ENCODE data around the gene ROMO1.
"Not testable (repeated sequence)": the region's sequence is repeated elsewhere in the genome, so short reads cannot be mapped to it uniquely, and the experiment has no call there.

Gene ROMO1

DNA sequence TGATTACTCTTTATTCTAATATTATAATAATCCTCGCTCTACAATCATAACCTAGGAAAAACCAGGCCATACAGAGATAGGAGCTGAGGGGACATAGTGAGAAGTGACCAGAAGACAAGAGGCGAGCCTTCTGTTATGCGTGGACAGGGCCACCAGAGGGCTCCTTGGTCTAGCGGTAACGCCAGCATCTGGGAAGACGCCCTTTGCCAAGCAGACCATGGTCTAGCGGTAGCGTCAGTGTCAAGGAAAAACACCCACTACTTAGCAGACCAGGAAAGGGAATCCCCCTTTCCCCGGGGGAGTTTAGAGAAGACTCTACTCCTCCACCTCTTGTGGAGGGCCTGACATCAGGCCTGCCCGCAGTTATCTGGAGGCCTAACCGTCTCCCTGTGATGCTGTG is 12.3 kb upstream of the ROMO1 start:
- H3K79me2 ChIP-seq (ENCODE audit: control insufficient read depth, insufficient read depth, low read length); H4K5ac ChIP-seq (ENCODE audit: low read length); H4K8ac ChIP-seq (ENCODE audit: low read depth, low read length); H3K27ac ChIP-seq (ENCODE audit: low read depth, low read length); H3K79me1 ChIP-seq (ENCODE audit: low read length); H2BK5ac ChIP-seq (ENCODE audit: low read length); H3K4me3 ChIP-seq (ENCODE audit: low read length); H3K4ac ChIP-seq (ENCODE audit: low read depth, low read length); H3K4me2 ChIP-seq (ENCODE audit: low read length); H3K27me3 ChIP-seq (ENCODE audit: insufficient read depth, low read length, poor library complexity); H3K56ac ChIP-seq (ENCODE audit: low read length); H2AK5ac ChIP-seq (ENCODE audit: low read length); H2BK120ac ChIP-seq (ENCODE audit: low read depth, low read length); H3K36me3 ChIP-seq (ENCODE audit: control insufficient read depth, insufficient read depth, low read length); H3K4me1 ChIP-seq (ENCODE audit: control insufficient read depth, low read depth, low read length); H3K18ac ChIP-seq (ENCODE audit: low read length); H3K23ac ChIP-seq (ENCODE audit: low read length); H3K9ac ChIP-seq (ENCODE audit: low read length); H2BK15ac ChIP-seq (replicated peaks; ENCODE audit: low read depth): not testable (repeated sequence)
- DNase-seq, result peak; percentile 49
- no CpG with 5 or more reads among the region's 11 CpGs for WGBS (ENCODE audit: extremely low coverage, insufficient coverage, low lambda C conversion rate)

- WGBS (ENCODE audit: extremely low coverage, insufficient coverage, low lambda C conversion rate), result no CpG with 5 or more reads among the region's 4 CpGs
- no peak overlapping the region for H3K9ac ChIP-seq (ENCODE audit: low read length)
- no peak for DNase-seq
Measured at GRCh38 chr20:35690265-35690664, 8.9 kb upstream of the ROMO1 start.

GRCh38 chr20:35695245-35695749 is 3.9 kb upstream of the ROMO1 start:
- H3K4me3 ChIP-seq (ENCODE audit: low read length), result no peak overlapping the region
- H4K5ac ChIP-seq (ENCODE audit: low read length), result no peak overlapping the region
- H3K23ac ChIP-seq (ENCODE audit: low read length), result no peak overlapping the region
- no peak overlapping the region for H3K56ac ChIP-seq (ENCODE audit: low read length)
- no peak overlapping the region for H3K18ac ChIP-seq (ENCODE audit: low read length)
- peaks cover 2% of the 10 kb centered on the region for H3K79me1 ChIP-seq (ENCODE audit: low read length)
- H4K8ac ChIP-seq (ENCODE audit: low read depth, low read length), result no peak overlapping the region
- H3K4me2 ChIP-seq (ENCODE audit: low read length), result no peak overlapping the region
- no peak overlapping the region for H3K9ac ChIP-seq (ENCODE audit: low read length)
- no peak overlapping the region for H3K4ac ChIP-seq (ENCODE audit: low read depth, low read length)
- H3K27me3 ChIP-seq (ENCODE audit: insufficient read depth, low read length, poor library complexity), result no peaks in the 10 kb centered on the region
- H2BK15ac ChIP-seq (replicated peaks; ENCODE audit: low read depth), result no peak overlapping the region
- no peak overlapping the region for H3K27ac ChIP-seq (ENCODE audit: low read depth, low read length)
- no peak overlapping the region for H2BK120ac ChIP-seq (ENCODE audit: low read depth, low read length)
- no peaks in the 10 kb centered on the region for H3K4me1 ChIP-seq (ENCODE audit: control insufficient read depth, low read depth, low read length)
- peaks cover 1% of the 10 kb centered on the region for H3K79me2 ChIP-seq (ENCODE audit: control insufficient read depth, insufficient read depth, low read length)
- no CpG with 5 or more reads among the region's 2 CpGs for WGBS (ENCODE audit: extremely low coverage, insufficient coverage, low lambda C conversion rate)
- no peaks in the 10 kb centered on the region for H3K36me3 ChIP-seq (ENCODE audit: control insufficient read depth, insufficient read depth, low read length)
- no peak overlapping the region for H2AK5ac ChIP-seq (ENCODE audit: low read length)
- no peak overlapping the region for H2BK5ac ChIP-seq (ENCODE audit: low read length)
- no peak for DNase-seq

More at GRCh38 chr20:35690265-35690664, 8.9 kb upstream of the ROMO1 start:
- H3K79me2 ChIP-seq (ENCODE audit: control insufficient read depth, insufficient read depth, low read length), result no peaks in the 10 kb centered on the region
- no peak overlapping the region for H4K5ac ChIP-seq (ENCODE audit: low read length)
- no peak overlapping the region for H4K8ac ChIP-seq (ENCODE audit: low read depth, low read length)
- H3K27me3 ChIP-seq (ENCODE audit: insufficient read depth, low read length, poor library complexity), result no peaks in the 10 kb centered on the region
- no peaks in the 10 kb centered on the region for H3K4me1 ChIP-seq (ENCODE audit: control insufficient read depth, low read depth, low read length)
- H2BK15ac ChIP-seq (replicated peaks; ENCODE audit: low read depth), result no peak overlapping the region
- H3K56ac ChIP-seq (ENCODE audit: low read length), result no peak overlapping the region
- H2BK120ac ChIP-seq (ENCODE audit: low read depth, low read length), result no peak overlapping the region
- no peak overlapping the region for H3K18ac ChIP-seq (ENCODE audit: low read length)
- no peak overlapping the region for H2BK5ac ChIP-seq (ENCODE audit: low read length)
- H3K79me1 ChIP-seq (ENCODE audit: low read length), result no peaks in the 10 kb centered on the region
- no peaks in the 10 kb centered on the region for H3K36me3 ChIP-seq (ENCODE audit: control insufficient read depth, insufficient read depth, low read length)
- H3K23ac ChIP-seq (ENCODE audit: low read length), result no peak overlapping the region
- no peak overlapping the region for H3K4ac ChIP-seq (ENCODE audit: low read depth, low read length)
- H3K27ac ChIP-seq (ENCODE audit: low read depth, low read length), result no peak overlapping the region
- H3K4me2 ChIP-seq (ENCODE audit: low read length), result no peak overlapping the region
- no peak overlapping the region for H2AK5ac ChIP-seq (ENCODE audit: low read length)
- H3K4me3 ChIP-seq (ENCODE audit: low read length), result no peak overlapping the region

- WGBS (ENCODE audit: extremely low coverage, insufficient coverage, low lambda C conversion rate), result no CpG with 5 or more reads among the region's 4 CpGs
- Histone ChIP-seq H3K79me1 (ENCODE audit: low read length) (peaks cover 2% of the 10 kb centered on the region), H4K8ac (ENCODE audit: low read depth, low read length) (no peak overlapping the region), H3K9ac (ENCODE audit: low read length) (no peak overlapping the region), H2BK15ac (replicated peaks; ENCODE audit: low read depth) (no peak overlapping the region), H3K18ac (ENCODE audit: low read length) (no peak overlapping the region), H3K27me3 (ENCODE audit: insufficient read depth, low read length, poor library complexity) (no peaks in the 10 kb centered on the region), H4K5ac (ENCODE audit: low read length) (no peak overlapping the region), H3K56ac (ENCODE audit: low read length) (no peak overlapping the region), H3K23ac (ENCODE audit: low read length) (no peak overlapping the region), H3K4me2 (ENCODE audit: low read length) (no peak overlapping the region), H2AK5ac (ENCODE audit: low read length) (no peak overlapping the region), H3K36me3 (ENCODE audit: control insufficient read depth, insufficient read depth, low read length) (no peaks in the 10 kb centered on the region), H2BK120ac (ENCODE audit: low read depth, low read length) (no peak overlapping the region), H3K4ac (ENCODE audit: low read depth, low read length) (no peak overlapping the region), H3K27ac (ENCODE audit: low read depth, low read length) (no peak overlapping the region), H2BK5ac (ENCODE audit: low read length) (no peak overlapping the region), H3K4me1 (ENCODE audit: control insufficient read depth, low read depth, low read length) (no peaks in the 10 kb centered on the region), H3K4me3 (ENCODE audit: low read length) (no peak overlapping the region), H3K79me2 (ENCODE audit: control insufficient read depth, insufficient read depth, low read length) (peaks cover 1% of the 10 kb centered on the region)
- no peak for DNase-seq
Measured at GRCh38 chr20:35695978-35696377, 3.2 kb upstream of the ROMO1 start.

- Histone ChIP-seq H3K23ac (ENCODE audit: low read length) (no peak overlapping the region), H3K36me3 (ENCODE audit: control insufficient read depth, insufficient read depth, low read length) (no peaks in the 10 kb centered on the region), H3K4me1 (ENCODE audit: control insufficient read depth, low read depth, low read length) (no peaks in the 10 kb centered on the region), H2BK120ac (ENCODE audit: low read depth, low read length) (no peak overlapping the region), H3K4me3 (ENCODE audit: low read length) (no peak overlapping the region), H3K4ac (ENCODE audit: low read depth, low read length) (no peak overlapping the region), H2AK5ac (ENCODE audit: low read length) (no peak overlapping the region), H4K5ac (ENCODE audit: low read length) (no peak overlapping the region), H3K79me1 (ENCODE audit: low read length) (peaks cover 2% of the 10 kb centered on the region), H2BK5ac (ENCODE audit: low read length) (no peak overlapping the region), H4K8ac (ENCODE audit: low read depth, low read length) (no peak overlapping the region), H3K27me3 (ENCODE audit: insufficient read depth, low read length, poor library complexity) (no peaks in the 10 kb centered on the region), H3K56ac (ENCODE audit: low read length) (no peak overlapping the region), H3K79me2 (ENCODE audit: control insufficient read depth, insufficient read depth, low read length) (peaks cover 1% of the 10 kb centered on the region), H2BK15ac (replicated peaks; ENCODE audit: low read depth) (no peak overlapping the region), H3K18ac (ENCODE audit: low read length) (no peak overlapping the region), H3K9ac (ENCODE audit: low read length) (peak overlapping the region; percentile 15), H3K27ac (ENCODE audit: low read depth, low read length) (no peak overlapping the region), H3K4me2 (ENCODE audit: low read length) (no peak overlapping the region)
- DNase-seq, result no peak
- 100% methylated on average over 1 of the region's 9 CpGs for WGBS (ENCODE audit: extremely low coverage, insufficient coverage, low lambda C conversion rate)
Measured at GRCh38 chr20:35697696-35698297, 1.4 kb upstream of the ROMO1 start.

Measured in mesendoderm (in vitro differentiated cells).